ENCODE data around the gene RELL1.

RELL1 gene

GRCh38 chr4:37729649-37730004, 43.5 kb upstream of the RELL1 start:
- Histone ChIP-seq H3K9me3 (ENCODE audit: control insufficient read depth, insufficient read depth, low read depth, low read length) (no peaks in the 10 kb centered on the region), H3K27ac (ENCODE audit: extremely low read depth, low read depth, low read length) (no peak overlapping the region), H3K36me3 (ENCODE audit: control insufficient read depth in 2 of 2, insufficient read depth in 1 of 2, low read length in 2 of 2) (no peaks in the 10 kb centered on the region), H3K4me3 (ENCODE audit: low read depth, low read length) (no peak overlapping the region), H3K4me1 (ENCODE audit: control insufficient read depth, insufficient read depth, low read length) (no peaks in the 10 kb centered on the region)
- ChIA-PET CTCF (interaction anchor here (0.6 to 1.0 kb wide), 2 partner anchors 72 to 1125 kb away, joined by 5 to 7 read pairs; no protein-coding TSS in a partner anchor), POLR2A (no interaction called here)
- no peak for TF ChIP-seq ZNF660 (tag by site-specific recombination; IDR thresholded peaks at IDR 0.05)
- TF ChIP-seq ELK4 (IDR thresholded peaks at IDR 0.05; ENCODE audit: borderline replicate concordance, low read depth, low read length): no peak
- no peak for TF ChIP-seq ZNF449 (tag by site-specific recombination; IDR thresholded peaks at IDR 0.05)
- TF ChIP-seq ZNF580 (tag by site-specific recombination; IDR thresholded peaks at IDR 0.05): no peak
- TF ChIP-seq ZNF362 (tag by site-specific recombination; IDR thresholded peaks at IDR 0.05): no peak
- TF ChIP-seq OSR2 (tag by site-specific recombination; IDR thresholded peaks at IDR 0.05): no peak
- no peak for TF ChIP-seq ZSCAN4 (tag by site-specific recombination; IDR thresholded peaks at IDR 0.05)
- no peak for TF ChIP-seq ZNF785 (tag by site-specific recombination; IDR thresholded peaks at IDR 0.05)
- TF ChIP-seq ZNF704 (tag by site-specific recombination; IDR thresholded peaks at IDR 0.05): no peak

GRCh38 chr4:37728064-37728463, 41.9 kb upstream of the RELL1 start:
- no peak overlapping the region for H3K27ac ChIP-seq (ENCODE audit: extremely low read depth, low read depth, low read length)
- POLR2A ChIA-PET: no interaction called here
- no peak for TF ChIP-seq ZNF184 (tag by site-specific recombination; IDR thresholded peaks at IDR 0.05)
- no peak for TF ChIP-seq BCL6B (tag by site-specific recombination; IDR thresholded peaks at IDR 0.05)

GRCh38 chr4:37727635-37728034, 41.5 kb upstream of the RELL1 start:
- ChIA-PET CTCF (no interaction called here), POLR2A (no interaction called here)
- Histone ChIP-seq H3K4me3 (ENCODE audit: low read depth, low read length) (no peak overlapping the region), H3K9me3 (ENCODE audit: control insufficient read depth, insufficient read depth, low read depth, low read length) (no peaks in the 10 kb centered on the region), H3K4me1 (ENCODE audit: control insufficient read depth, insufficient read depth, low read length) (no peaks in the 10 kb centered on the region), H3K27ac (ENCODE audit: extremely low read depth, low read depth, low read length) (no peak overlapping the region), H3K36me3 (ENCODE audit: control insufficient read depth in 2 of 2, insufficient read depth in 1 of 2, low read length in 2 of 2) (no peaks in the 10 kb centered on the region)
- TF ChIP-seq KLF9 (tag by site-specific recombination; IDR thresholded peaks at IDR 0.05; ENCODE audit: low read depth) (no peak), REPIN1 (tag by site-specific recombination; IDR thresholded peaks at IDR 0.05; ENCODE audit: low read depth) (no peak), MZF1 (tag by site-specific recombination; IDR thresholded peaks at IDR 0.05; ENCODE audit: borderline replicate concordance) (no peak), ZNF248 (tag by site-specific recombination; IDR thresholded peaks at IDR 0.05) (no peak), ZNF10 (tag by site-specific recombination; IDR thresholded peaks at IDR 0.05) (no peak), TCF7L2 (IDR thresholded peaks at IDR 0.05; ENCODE audit: borderline replicate concordance, low read depth, low read length) (no peak), ZNF366 (tag by site-specific recombination; conservative IDR thresholded peaks at IDR 0.05) (no peak), CTCF (tag by site-specific recombination; IDR thresholded peaks at IDR 0.05) (no peak), ZNF544 (tag by site-specific recombination; IDR thresholded peaks at IDR 0.05) (no peak), ZSCAN16 (tag by site-specific recombination; IDR thresholded peaks at IDR 0.05) (no peak), ZNF138 (tag by site-specific recombination; IDR thresholded peaks at IDR 0.05; ENCODE audit: borderline replicate concordance) (no peak), ZNF521 (tag by site-specific recombination; IDR thresholded peaks at IDR 0.05) (no peak), ZNF701 (tag by site-specific recombination; IDR thresholded peaks at IDR 0.05) (no peak)

More at GRCh38 chr4:37728064-37728463, 41.9 kb upstream of the RELL1 start:
- no peaks in the 10 kb centered on the region for H3K4me1 ChIP-seq (ENCODE audit: control insufficient read depth, insufficient read depth, low read length)
- no peaks in the 10 kb centered on the region for H3K9me3 ChIP-seq (ENCODE audit: control insufficient read depth, insufficient read depth, low read depth, low read length)
- CTCF ChIA-PET: no interaction called here
- H3K36me3 ChIP-seq (ENCODE audit: control insufficient read depth in 2 of 2, insufficient read depth in 1 of 2, low read length in 2 of 2): no peaks in the 10 kb centered on the region
- H3K4me3 ChIP-seq (ENCODE audit: low read depth, low read length): no peak overlapping the region
